GM19395 (cell line): ENCODE measurements around the gene ACTRT3.
A peak's percentile ranks its signal among the peaks of the same experiment; 100 is the strongest.
"Not testable (repeated sequence)": the region's sequence is repeated elsewhere in the genome, so short reads cannot be mapped to it uniquely, and the experiment has no call there.

Experiments
- ATAC-seq: cut with Tn5 transposase; IDR thresholded peaks from one replicate; pipeline ENCODE4 v1.9.1; 2021; ENCODE audit warnings: mild to moderate bottlenecking, moderate library complexity; ENCODE audit not compliant: unreplicated experiment

The ACTRT3 gene

DNA sequence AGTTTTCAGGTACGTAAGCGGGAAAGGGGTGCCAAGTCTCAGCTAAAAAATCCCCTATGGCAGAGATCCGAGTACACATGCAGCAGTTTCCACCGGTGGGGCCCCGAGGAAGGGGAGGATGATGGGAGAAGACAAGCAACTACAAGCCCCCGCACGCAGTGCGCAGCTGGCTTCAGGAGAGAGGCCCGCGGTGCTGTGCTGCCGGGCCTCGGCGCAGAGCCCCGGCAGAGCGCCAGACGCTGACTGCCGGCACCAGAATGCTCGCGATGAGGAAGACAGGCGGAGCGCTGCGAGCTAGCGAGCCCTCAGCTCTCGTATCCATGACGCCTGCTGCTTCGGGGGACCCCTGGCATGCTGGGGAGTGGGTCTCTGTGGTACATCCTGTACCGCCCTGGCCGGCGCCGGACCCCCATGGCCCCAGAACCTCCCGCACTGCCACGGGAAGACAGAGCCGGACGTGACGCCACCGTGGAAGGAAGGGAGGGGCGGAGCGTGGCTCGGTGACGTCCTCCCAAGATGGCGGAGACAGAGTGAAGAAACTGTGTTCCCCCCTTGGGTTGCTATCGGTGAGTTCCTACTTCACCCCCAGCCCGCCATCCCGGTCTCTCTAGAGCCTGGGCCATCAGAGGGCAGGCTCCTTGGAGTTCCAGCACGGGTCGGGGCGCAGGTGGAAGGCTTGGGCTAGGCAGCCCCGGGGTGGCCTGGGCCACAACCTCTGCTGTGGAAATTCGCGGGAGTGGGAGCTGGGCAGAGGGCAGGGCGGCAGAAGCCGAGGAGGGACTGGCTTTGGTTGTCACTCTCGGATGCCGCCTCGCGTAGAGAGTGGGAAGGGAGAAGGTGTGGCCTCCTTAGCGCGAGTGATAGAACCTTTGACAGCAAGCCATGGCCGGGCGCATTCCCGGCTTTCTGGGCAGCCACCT is 3.8 kb upstream of the ACTRT3 start, which contains the start of gene MYNN:
TSS of gene MYNN (plus strand) at position 500 of the 920 bp plus-strand sequence. CDS start 900 bp downstream, outside the sequence.
- ATAC-seq = peak; percentile 85

DNA sequence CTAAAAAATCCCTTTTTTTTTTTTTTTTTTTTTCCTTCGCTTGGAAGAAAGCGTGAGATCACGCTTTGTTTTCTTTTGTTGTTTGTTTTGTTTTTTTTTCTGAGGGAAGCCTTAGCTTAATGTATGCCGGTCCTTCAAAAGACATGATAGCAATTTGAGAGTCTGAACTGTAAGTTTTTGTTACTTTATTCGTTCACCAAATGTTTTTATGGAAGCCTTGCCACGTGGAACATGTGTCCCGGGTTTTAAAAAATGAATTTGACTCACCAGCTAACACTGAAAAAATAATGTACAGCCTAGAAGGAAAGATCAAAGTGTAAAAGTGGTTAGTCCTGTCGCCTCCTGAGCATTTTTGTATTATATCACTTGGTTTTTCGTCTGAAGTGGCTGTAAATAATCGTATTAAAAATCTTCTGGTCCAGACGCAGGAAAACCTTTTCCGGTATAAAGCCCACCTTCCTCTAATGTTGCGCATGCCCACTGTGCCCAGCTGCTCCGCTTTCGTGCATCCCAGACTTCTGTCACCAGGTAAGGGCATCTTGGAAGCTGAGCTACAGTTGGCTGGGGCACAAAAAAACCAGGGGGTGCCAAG is 3.0 kb upstream of the ACTRT3 start:
- peak; percentile 27 for ATAC-seq

DNA sequence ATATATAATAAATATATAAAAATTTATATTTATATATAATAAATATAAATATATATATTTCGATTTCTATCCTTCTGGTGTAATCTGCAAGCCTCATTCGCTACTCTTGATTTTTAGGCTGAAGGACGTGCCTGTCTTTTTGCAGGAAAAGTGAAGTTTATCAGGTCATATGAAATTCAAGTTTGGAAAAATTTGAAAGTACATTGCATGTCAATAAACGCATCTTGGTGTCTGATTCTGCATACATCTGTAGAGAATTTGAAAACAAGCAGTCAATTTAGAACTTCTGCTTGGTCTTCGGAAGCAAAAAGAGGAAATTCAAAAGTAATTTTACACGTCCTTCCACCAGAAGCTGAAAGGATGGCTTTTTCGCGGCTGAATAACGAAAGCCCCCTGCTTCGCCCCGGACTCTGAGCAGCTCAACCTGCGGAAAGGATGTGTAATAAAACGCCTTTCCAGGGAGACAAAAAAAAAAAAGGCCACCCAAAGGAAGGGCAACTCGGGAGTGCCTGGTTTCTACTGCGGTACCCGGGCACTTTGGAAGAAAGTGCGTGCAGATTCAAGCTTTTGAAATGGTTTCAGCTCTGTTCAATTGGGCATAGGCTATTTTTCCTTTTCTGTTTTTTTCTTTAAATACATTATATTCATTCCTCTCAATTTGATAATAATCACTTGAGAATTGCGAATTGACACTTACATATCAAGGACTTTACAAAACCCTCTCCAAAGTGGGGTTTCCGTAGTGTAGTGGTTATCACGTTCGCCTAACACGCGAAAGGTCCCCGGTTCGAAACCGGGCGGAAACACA is 2.3 kb upstream of the ACTRT3 start:
- peak; percentile 23 for ATAC-seq

GRCh38 chr3:169764882-169765612 is 4.3 kb downstream of the ACTRT3 start, which contains the start of gene TERC:
Gene TERC (minus strand): TSS chr3:169765060.
- ATAC-seq = peak; percentile 79

- peak; percentile 47 for ATAC-seq
These were observed 5.0 kb downstream of the ACTRT3 start for GRCh38 chr3:169764312-169764881.

DNA sequence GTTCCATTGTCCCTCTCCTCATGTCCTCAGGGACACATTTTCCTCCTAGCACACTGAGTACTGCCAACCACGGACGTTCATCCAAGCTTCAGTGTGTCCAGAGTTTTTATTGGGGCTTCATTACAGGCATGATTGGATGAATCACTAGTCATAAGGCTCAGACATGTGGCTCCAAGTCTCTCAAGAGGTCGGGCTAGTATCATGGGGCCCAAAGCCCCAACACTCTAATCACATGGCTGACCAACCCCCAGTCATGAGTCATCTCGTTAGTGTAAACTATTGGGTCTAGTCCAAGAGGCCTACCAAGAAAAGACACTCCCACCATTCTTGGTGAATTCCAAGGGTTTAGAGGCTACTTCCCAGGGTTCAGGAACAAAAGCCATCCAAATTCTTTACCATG is 8.9 kb downstream of the ACTRT3 start:
- ATAC-seq = no peak

DNA sequence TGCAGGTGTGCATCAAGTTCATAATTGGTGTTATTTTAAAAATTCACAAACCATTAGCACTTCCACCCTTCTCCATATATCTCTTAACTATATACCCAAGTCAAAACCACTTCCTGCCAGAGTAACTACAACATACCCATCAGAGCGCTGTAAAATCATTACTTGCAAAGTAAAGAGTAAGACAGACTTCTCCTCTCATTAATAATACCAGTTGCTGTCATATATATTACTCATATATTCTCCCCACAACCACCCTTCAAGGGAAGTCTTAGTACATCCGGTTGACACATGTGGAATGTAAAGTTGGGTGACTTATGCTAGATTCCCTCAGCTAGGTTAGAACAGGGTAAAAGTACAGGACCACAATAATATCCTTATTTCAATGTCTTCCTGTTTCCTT is 10.1 kb downstream of the ACTRT3 start:
- peak; percentile 66 for ATAC-seq

- no peak for ATAC-seq
These were observed 10.9 kb downstream of the ACTRT3 start for GRCh38 chr3:169758359-169758994.

GRCh38 chr3:169755488-169755887 is 13.9 kb downstream of the ACTRT3 start:
- ATAC-seq = no peak

- no peak for ATAC-seq
These were observed 14.7 kb downstream of the ACTRT3 start for GRCh38 chr3:169754711-169755110.

GRCh38 chr3:169751875-169752274 is 17.5 kb downstream of the ACTRT3 start:
- ATAC-seq = no peak

DNA sequence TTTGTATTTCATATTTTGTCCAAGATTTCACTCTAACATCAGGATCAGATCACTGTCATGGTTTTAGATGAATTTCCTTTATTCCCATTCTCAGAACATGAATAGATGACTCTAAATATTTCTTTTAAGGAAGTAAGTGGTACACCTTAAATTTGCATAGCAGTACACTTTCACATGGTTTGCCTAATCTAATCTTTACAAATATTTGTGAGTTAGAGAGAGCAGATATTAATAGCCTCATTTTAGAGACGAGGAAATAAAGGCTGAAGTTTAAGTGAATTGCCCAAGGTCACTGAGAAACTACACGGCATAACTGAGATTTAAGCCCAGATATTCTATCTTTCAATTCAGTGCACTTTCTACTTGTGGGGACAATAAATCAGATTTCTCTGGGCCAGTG is 18.7 kb downstream of the ACTRT3 start:
- ATAC-seq = no peak

- no peak for ATAC-seq
These were observed 20.7 kb downstream of the ACTRT3 start for GRCh38 chr3:169748670-169749069.

DNA sequence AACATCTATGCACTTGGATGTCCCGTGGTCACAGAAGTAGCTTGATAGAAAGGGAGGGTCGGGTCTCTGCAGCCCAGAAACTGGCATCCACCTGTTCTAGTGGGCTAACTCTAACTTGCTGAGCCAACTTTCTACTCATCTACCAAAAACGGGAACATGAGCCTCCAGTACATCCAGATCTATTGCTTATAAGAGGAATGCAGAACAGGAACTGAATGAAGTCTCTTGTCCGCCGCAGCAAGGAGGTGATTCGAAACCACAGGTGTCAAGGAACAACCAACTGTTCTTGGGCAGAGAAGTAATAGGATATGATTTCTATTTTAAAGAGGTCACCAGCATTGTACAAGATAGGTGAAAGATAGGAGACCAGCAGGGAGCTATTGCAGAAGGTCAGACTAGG is 22.4 kb downstream of the ACTRT3 start:
- ATAC-seq = no peak

DNA sequence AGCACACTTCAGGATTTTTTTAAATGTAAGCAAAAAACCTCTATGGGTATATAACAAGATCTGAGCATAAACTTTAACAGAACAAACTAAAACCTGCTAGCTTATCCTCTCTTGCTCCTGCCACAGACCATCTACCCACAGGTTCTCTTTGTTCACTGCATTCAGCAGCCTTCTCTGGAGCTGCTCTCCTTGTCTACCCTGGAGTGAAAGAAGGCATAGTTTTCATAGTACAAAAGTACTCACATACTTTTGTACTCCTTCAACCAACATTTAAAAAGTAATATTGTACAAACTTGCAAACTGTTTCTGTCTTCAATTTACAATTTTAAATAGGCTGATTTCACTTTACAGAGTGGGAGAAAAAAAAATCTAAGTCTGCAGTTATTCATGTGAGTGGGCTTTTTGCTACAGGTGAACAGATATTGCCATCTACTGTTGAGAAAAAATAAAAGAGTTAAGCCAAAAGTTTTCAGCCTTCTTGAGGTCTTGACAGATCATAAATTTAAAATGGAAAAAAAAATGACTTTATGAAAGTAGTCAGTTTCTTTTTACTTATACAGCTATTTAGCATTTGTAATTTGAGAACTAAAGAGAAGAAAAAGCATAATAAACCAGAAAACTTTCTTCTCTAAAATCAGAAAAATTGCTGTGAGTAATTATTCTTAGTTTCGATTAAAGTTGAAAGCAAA is 24.9 kb downstream of the ACTRT3 start:
- no peak for ATAC-seq

DNA sequence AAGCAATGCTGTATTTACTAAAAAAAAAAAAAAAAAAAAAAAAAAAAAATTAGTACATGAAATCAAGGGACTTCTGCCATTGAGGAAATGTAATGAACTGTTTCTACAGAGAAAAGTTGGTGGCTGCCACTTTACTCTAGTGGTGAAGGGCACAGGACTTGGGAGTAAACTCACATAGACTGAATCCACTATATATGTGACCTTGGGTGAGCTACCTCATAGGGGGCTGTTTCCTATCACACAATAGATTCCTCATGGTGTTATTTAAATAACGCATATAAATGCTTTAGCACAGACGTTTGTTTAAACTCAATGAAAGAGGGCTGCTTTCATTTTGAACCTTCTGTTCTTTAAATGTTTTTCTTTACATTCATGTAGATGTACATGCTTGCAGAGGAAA is 30.3 kb downstream of the ACTRT3 start:
- ATAC-seq = no peak

DNA sequence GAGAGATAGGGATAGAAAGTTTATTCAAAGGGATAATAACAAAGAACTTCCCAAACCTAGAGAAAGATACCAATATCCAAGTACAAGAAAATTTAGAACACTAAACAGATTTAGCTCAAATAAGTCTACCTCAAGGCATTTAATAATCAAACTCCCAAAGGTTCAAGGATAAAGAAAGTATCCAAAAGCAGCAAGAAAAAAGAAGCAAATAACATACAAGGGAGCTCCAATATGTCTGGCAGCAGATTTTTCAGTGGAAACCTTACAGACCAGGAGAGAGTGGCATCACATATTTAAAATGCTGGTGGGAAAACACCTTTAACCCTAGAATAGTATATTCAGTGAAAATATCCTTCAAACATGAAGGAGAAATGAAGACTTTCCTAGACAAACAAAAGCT is 37.5 kb downstream of the ACTRT3 start:
- not testable (repeated sequence) for ATAC-seq

DNA sequence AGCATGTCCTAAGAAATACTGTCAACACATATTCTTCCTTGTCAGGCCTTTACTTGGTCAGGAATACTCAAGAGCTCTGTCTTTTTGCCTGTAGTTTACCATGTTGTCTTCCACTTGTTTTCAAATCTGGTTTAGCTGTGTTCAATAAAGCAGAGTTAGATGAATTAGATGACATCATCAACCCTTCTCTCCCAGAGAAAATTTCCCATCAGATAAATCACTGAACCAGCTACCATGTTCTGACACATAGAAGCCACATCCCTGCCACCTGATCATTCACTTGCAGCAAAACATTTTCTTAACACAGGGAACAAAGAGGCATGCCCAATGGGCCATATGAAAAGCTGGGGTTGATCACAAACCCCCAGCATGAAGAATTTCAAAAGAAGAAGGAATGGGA is 46.6 kb downstream of the ACTRT3 start:
- ATAC-seq = no peak

- not testable (repeated sequence) for ATAC-seq
These were observed 50.9 kb downstream of the ACTRT3 start for GRCh38 chr3:169718415-169718814.
